GM18951 (cell line): ENCODE data around the gene HSPA4L.

Experiments
- POLR2A ChIP-seq: IDR thresholded peaks from 4 replicates; pipeline ENCODE4 v1.6.1; 2011; ENCODE audit warnings: mild to moderate bottlenecking; ENCODE audit not compliant: insufficient read length, insufficient read depth; ENCODE audit errors: extremely low read depth
- in situ Hi-C: fragments of 300-500 bp; cut with MboI; formaldehyde crosslinking; loops from one replicate; pipeline ENCODE4 v1.12.0; 2022; ENCODE audit warnings: low sequenced_read_pairs, mixed read lengths, inconsistent platforms; ENCODE audit not compliant: unreplicated experiment

The HSPA4L gene

DNA sequence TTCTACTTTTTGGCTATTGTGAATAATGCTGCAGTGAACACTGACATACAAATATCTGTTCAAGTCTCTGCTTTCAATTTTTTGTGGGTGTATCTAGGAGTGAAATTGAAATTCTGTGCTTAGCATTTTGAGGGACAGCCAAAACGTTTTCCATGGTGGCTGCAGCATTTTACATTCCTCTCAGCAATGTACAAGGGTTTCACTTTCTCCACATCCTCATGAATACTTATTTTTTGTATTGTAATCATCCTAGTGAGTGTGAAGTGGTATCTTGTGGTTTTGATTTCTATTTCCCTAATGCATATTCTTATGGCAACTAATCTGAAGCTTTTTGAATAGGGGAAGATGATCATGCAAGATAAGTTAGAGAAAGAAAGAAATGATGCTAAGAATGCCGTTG is 40.3 kb downstream of the HSPA4L start:
- in situ Hi-C loops = no loop called here
- no peak for TF ChIP-seq POLR2A

DNA sequence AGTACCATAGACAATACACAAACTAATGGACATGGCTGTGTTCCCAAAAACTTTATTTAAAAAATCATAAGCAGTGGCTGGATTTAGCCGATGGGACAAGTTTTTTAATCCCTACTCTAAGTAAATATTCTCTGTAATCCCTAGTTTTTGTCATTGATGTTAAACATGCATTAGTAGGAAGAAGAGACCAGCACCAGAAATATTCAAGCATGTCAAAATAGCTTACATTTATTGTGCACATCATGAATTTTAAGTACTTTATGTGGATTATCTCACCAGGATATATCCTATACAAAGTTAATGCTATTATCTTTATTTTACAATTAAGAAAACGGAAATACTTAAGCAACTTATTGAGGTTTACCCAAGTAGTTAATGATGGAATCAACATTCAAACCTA is 46.0 kb downstream of the HSPA4L start:
- in situ Hi-C loops = no loop called here
- TF ChIP-seq POLR2A = no peak

DNA sequence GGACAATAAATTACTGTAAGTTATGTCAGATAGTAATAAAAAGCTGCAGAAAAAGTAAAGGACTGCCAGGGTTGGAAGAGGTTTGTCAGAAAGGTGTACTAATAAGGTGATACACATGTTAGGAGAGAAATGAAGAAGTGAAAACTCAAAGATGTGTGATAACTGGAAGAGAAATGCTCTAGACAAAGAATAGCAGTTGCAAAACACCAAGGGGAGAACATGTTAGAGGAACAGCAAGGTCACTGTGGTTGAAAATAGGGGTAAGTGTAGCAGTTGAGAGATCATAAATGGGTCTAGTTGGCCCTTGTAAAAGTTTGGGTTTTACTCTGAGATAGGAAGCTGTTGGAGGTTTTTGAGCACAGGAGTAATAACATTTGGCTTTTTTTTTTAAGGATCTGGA is 46.9 kb downstream of the HSPA4L start:
- in situ Hi-C loops = no loop called here
- no peak for TF ChIP-seq POLR2A

DNA sequence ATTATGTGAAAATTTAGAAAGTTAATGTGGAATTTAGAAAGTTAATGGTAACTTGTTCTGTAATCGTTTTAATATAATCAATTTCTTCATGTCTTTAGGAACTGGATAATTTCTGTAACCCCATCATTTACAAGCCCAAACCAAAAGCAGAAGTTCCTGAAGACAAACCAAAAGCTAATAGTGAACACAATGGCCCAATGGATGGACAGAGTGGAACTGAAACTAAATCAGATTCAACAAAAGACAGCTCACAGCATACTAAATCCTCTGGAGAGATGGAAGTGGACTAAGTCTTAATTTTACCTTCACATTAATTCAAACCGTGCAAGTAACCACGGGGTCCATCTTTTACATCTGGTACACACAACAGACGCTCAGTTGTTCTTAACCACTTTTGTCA is 50.5 kb downstream of the HSPA4L start:
- in situ Hi-C loops = no loop called here
- no peak for TF ChIP-seq POLR2A

DNA sequence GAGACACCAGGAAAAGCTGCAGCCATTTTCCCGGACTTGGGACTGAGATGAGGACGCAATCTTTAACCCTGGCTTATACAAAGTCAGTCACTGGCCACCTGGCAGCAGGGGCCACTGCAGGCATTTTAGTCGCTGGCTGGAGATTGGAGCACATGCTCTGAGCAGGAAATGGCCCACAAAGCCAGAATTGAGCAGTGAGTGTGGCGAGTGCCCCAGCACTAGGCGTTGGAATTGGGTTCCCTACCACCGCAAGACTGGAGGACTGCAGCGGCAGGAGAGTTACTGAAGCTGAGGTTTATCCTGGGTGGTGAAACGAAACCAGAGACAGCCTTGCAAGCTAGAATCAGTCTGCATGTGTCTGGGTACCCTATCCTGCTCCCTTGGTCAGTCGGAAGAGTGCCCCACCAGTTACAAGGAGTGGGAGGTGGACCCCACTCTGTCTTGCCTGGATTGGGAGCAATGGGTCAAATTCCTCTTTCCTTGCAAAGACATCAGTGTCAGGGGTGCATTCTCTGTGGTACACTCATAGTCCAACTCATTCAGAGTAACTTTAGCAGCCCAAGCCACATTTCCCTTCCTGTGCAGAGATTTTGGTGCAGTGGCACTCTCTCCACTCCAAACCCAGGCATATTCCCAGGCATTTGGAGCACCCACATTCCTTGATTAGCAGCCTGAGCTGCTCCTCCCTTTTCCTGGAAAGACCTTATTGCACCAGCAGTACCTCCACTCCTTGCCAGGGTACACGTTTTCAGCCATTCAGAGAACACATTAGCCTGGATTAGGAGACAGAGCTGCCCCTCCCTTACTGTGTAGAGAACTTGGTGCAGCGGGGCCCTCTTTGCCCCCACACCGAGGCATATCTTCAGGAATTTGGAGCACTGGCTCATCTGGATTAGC is 61.8 kb downstream of the HSPA4L start:
- in situ Hi-C loops = no loop called here
- no peak for TF ChIP-seq POLR2A

DNA sequence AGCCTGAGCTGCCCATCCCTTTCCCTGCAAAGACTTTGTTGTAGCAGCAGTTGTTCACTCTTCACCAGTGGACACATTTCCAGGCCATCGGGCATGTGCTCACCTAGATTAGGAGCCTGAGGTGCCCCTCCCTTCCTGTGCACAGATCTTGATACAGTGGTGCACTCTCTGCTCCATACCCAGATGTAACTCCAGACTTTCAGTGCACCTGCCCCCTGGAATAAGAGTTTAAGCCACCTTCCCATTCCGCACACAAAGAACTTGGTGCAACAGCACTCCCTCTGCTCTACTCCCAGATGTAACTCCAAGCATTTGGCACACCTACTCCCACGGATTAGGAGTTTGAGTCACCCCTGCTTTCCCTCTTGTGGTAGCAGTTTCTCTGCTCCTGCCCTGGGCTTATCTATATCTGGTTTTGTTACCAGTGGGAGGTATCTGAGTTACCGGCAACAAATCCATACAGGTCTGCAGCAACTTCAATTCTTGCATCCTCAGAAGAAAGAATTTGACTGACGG is 62.5 kb downstream of the HSPA4L start:
- in situ Hi-C loops = no loop called here

DNA sequence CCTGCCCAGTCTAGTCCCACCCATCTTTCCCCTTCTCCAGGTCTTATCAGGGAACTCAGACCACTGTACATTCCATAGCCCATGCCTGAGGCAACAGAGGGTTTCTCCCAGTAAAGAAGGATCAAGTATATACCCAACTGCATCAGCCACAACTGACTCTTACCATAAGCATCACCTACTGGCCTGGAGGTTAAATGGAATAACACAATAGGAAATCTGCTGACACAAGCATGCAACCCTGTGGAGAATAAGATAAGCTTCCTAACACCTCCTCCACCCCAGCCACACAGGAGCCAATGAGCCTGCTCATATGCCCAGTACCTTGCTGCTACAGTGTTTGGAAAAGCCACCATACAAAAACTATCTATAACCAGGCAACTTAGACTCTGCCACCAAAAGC is 63.9 kb downstream of the HSPA4L start:
- in situ Hi-C loops = no loop called here
- TF ChIP-seq POLR2A = no peak

More for the DNA sequence above, 62.5 kb downstream of the HSPA4L start:
- TF ChIP-seq POLR2A = no peak

DNA sequence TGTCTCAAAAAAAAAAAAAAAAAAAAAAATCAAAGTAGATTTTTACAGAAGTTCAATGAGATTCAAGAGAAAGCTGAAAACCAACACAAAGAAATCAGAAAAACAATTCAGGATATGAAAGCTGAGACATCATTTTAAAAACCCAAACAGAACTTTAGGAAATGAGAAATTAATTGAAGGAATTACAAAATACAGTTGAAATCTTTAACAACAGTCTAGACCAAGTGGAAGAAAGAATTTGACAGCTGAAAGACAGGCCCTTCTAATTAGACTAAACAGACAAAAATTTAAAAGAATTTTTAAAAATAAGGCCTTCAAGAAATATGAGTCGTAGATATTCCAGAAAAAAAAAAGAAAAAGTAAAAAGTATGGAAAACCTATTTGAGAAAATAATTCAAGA is 64.6 kb downstream of the HSPA4L start:
- TF ChIP-seq POLR2A = no peak
- in situ Hi-C loops = no loop called here

DNA sequence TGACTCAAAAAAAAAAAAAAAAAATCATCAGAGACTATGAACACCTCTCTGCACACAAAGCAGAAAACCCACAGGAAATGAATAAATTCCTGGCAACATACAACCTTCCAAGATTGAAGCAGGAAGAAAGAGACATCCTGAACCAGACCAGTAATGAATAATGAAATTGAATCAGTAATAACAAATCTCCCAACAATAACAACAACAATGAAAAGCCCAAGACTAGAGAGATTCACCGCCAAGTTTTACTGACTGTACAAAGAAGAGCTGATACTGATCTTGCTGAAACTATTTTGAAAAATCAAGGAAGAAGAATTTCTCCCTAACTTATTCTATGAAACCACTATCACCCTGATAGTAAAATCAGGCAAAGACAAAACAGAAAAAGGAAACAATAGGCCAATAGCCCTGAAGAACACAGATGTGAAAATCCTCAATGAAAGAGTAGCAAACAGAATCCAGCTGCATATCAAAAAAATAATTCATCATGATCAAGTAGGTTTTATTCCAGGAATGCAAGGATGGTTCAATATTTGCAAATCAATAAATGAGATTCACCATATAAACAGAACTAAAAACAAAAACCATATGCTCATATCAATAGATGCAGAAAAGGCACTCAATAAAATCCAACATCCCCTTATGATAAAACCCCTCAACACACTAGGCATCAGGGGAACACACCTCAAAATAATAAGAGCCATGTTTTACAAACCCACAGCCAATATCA is 67.5 kb downstream of the HSPA4L start:
- TF ChIP-seq POLR2A = no peak
- in situ Hi-C loops = no loop called here

DNA sequence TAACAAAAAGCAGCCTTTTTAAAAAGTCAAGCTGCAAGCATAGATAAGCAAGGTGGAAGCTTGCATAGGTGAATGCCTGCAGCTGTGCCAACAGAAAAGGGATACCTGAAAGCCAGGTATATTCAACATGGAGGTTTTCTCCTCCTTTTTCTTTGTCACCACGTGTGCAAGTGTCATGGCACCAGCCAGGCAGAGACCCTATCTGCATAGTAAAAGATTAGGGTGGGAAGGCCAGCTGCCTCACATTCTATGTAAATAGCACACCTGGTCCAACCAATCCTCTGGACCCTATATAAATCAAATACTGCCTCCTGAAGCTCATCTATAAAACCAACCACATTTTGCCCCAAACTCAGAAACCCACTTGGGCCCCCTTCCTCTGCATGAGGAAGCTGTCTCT is 70.5 kb downstream of the HSPA4L start:
- in situ Hi-C loops = no loop called here
- TF ChIP-seq POLR2A = no peak

DNA sequence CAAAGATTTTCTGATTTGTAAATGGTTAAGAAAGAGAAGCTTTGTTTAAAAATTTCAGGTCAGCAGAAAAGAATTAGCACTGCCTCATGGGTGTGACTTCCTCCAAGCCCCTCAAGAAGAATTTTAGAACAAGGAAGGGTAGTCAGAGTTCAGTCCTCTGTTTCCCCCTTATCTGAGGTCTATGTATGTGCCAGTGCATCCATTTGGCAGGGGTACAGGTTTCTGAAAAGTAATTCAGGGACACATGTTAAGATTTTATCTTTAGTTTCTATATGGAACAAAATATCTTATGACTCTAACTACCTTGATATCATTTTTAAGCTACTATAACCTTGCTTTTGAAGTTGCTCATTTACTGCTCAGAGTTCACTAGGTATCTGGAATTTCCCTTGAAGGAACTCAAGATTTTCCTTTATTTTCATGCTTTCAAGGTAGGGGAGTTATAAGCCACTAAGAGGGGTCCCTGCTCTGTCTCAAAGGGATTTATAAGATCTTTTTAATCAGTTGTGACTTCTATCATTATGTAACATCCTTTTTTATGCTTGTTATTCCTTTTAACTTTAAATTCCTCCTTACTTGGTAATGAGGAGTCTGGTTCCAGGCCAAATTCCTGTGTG is 74.2 kb downstream of the HSPA4L start:
- TF ChIP-seq POLR2A = no peak
- in situ Hi-C loops = no loop called here

DNA sequence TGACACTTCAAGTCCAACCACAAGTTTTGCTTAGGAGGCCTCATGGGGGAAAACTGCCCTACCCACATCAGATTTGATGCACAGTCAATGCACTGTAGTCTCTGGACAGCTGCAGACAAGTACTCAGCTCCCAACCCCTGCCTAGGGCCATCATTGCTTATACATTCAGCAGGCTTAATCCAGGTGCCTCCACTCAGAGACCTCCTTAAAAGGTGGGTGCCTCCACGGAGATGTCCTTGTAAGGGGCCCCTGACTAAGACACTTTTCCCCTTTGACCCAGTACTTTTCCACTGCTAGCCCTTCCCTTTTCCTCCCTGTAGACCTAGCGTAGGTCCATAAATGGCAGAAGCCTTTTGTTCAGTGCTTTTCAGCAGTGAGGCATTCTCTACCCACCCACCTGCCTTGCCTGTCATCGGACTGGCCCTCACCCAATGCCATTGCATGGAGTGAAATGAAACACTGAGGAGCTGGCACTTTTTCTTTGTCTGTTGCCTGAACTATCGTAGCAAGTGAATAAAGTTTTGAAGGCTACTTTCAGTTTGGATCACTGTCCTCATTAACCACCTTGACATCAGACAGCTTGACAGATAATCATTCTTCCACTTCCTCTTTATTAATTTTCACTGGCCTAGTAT is 74.8 kb downstream of the HSPA4L start:
- in situ Hi-C loops = no loop called here
- TF ChIP-seq POLR2A = peak; percentile 13

DNA sequence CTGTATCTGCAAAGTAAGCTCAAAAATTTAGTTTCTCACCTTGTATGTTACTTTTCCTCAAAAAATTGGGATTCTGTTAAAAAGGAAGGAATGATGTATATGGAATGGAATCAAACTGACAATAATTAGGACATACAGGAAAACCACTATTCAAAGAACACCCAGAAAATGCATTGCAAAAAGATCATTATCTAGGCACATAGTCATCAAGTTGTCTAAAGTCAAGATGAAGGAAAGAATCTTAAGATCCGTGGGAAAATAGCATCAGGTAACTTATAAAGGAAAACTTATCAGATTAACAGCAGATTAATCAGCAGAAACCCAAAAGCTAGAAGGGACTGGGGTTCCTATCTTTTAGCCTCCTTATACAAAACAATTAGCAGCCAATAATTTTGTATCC is 75.5 kb downstream of the HSPA4L start:
- TF ChIP-seq POLR2A = no peak
- in situ Hi-C loops = no loop called here

DNA sequence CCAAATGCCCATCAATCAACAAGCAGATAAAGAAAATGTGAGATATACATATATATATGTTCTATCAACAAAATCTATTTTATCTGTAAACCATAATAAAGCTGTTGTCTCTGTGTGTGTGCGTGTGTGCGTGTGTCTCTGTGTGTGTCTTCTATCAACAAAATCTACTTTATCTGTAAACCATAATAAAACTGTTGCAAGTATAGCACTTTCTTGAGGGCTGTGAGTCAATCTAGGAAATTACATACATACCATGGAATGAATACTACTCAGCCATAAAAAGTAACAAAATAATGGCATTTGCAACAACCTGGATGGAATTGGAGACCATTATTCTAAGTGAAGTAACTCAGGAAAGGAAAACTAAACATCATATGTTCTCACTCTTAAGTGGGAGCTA is 86.1 kb downstream of the HSPA4L start:
- in situ Hi-C loops = no loop called here
- TF ChIP-seq POLR2A = no peak
